Kidney (tissue), 14 donors: ENCODE data around the gene CCM2. TPM values are rescaled to one million over a fixed set of nuclear protein-coding genes. Genes with fewer than 3 reads are reported as not detected.

Experiments
- DNase-seq, 5 donors: peaks; one replicate each; pipeline ENCODE4 v3.0.0-alpha.2; 2013 to 2020
- FAIRE-seq: peaks from 2 replicates; lab custom pipeline; 2012; peaks lifted over from hg19 to GRCh38; lab: Jason Lieb, UNC
- H3K27ac ChIP-seq, 2 donors: one replicate each; pipeline ENCODE4 v1.7.0; 2013; ENCODE audit warnings: low read depth in 2 of 2, low read length in 2 of 2, inconsistent platforms in 1 of 2
- H3K27me3 ChIP-seq: one replicate; pipeline ENCODE4 v1.7.1; 2013; ENCODE audit warnings: low read length, inconsistent platforms; ENCODE audit not compliant: control insufficient read depth, insufficient read depth
- H3K36me3 ChIP-seq, 3 donors: one replicate each; pipeline versions ENCODE4 v1.7.0 to v1.7.1; 2013; ENCODE audit warnings: low read length in 3 of 3, control low read depth in 1 of 3, inconsistent platforms in 1 of 3; ENCODE audit not compliant: insufficient read depth in 3 of 3, control insufficient read depth in 2 of 3
- H3K4me1 ChIP-seq, 3 donors: one replicate each; pipeline versions ENCODE4 v1.7.0 to v1.7.1; 2013; ENCODE audit warnings: low read length in 3 of 3, inconsistent platforms in 1 of 3, low read depth in 1 of 3; ENCODE audit not compliant: control insufficient read depth in 2 of 3, insufficient read depth in 2 of 3
- H3K4me3 ChIP-seq, 3 donors: one replicate each; pipeline versions ENCODE4 v1.7.0 to v1.8.1; 2013; ENCODE audit warnings: low read length in 3 of 3, control low read depth in 1 of 3, inconsistent platforms in 1 of 3
- H3K9ac ChIP-seq, 3 donors: one replicate each; pipeline versions ENCODE4 v1.7.0 to v1.7.1; 2013; ENCODE audit warnings: low read length in 3 of 3, control low read depth in 1 of 3, inconsistent platforms in 1 of 3
- H3K9me3 ChIP-seq, 3 donors: one replicate each; pipeline versions ENCODE4 v1.7.0 to v1.7.1; 2013; ENCODE audit warnings: low read length in 3 of 3, control low read depth in 1 of 3, inconsistent platforms in 1 of 3; ENCODE audit not compliant: control insufficient read depth in 2 of 3, insufficient read depth in 1 of 3
- CTCF ChIP-seq: IDR thresholded peaks from 3 replicates; pipeline ENCODE4 v1.5.1; 2012; ENCODE audit warnings: mild to moderate bottlenecking, moderate library complexity, borderline replicate concordance; ENCODE audit not compliant: insufficient read depth; ENCODE audit errors: extremely low read depth
- intact Hi-C: fragments of 100-400 bp; cut with DNase I; formaldehyde crosslinking; loops from one replicate; pipeline ENCODE4 v1.11.1; 2022
- polyA plus RNA-seq: library from polyadenylated mRNA; stranded (reverse); fragments of 350-450 nt; fragmentation: Illumina TruSeq; extraction: RNeasy Lipid Tissue Mini Kit (QIAGEN cat#74804); gene quantifications from one replicate; pipeline ENCODE4 v1.2.3, GENCODE V29; 2014; ENCODE audit warnings: low read depth, low replicate concordance; ENCODE audit not compliant: insufficient read depth
- total RNA-seq: library from RNA; stranded (reverse); fragmentation: NEBNext Ultra II Directional; extraction: Animal tissue kit (Norgen Biotek cat#: 25700); gene quantifications from one replicate; pipeline ENCODE4 v1.2.1, GENCODE V29; 2021
- donor health status: control.
- donor health status: control.
- donor health status: control.
- donor health status: control.
- donor health status: control.
- donor health status: DM: yes; HTN: yes; CAD: no.
- donor health status: Normal renal cell carcinoma (clear cell type).

CCM2 gene
- total and polyA plus RNA-seq, 2 donors from 2014 or later: 35.0 to 37.8 TPM

GRCh38 chr7:45068236-45069023, 68.4 kb downstream of the CCM2 start:
- peaks cover 0 to 28% (median 23%) of the 10 kb centered on the region in 3 donors for H3K36me3 ChIP-seq
- FAIRE-seq: no peak

GRCh38 chr7:45069444-45070253, 69.6 kb downstream of the CCM2 start:
- H3K4me1 ChIP-seq: no peaks in the 10 kb centered on the region
- no peaks in the 10 kb centered on the region for H3K27me3 ChIP-seq
- H3K9ac ChIP-seq: no peak overlapping the region
- DNase-seq: peak in 1 of 5 donors; percentile 39
- no peaks in the 10 kb centered on the region for H3K9me3 ChIP-seq
- no peak overlapping the region for H3K27ac ChIP-seq
- FAIRE-seq: no peak
- H3K36me3 ChIP-seq: peaks cover 0 to 32% (median 23%) of the 10 kb centered on the region in 3 donors
- H3K4me3 ChIP-seq: no peak overlapping the region
- intact Hi-C loops: no loop called here
- TF ChIP-seq CTCF: no peak

More at GRCh38 chr7:45068236-45069023, 68.4 kb downstream of the CCM2 start:
- H3K9ac ChIP-seq: no peak overlapping the region
- H3K27me3 ChIP-seq: no peaks in the 10 kb centered on the region
- TF ChIP-seq CTCF: no peak
- H3K9me3 ChIP-seq: no peaks in the 10 kb centered on the region
- H3K4me3 ChIP-seq: no peak overlapping the region
- H3K4me1 ChIP-seq: no peaks in the 10 kb centered on the region
- intact Hi-C loops: no loop called here
- no peak overlapping the region for H3K27ac ChIP-seq
- peak in 1 of 5 donors; percentile 31 for DNase-seq

GRCh38 chr7:45070254-45070642, 70.2 kb downstream of the CCM2 start:
- peaks cover 0 to 34% (median 25%) of the 10 kb centered on the region in 3 donors for H3K36me3 ChIP-seq
- intact Hi-C loops: no loop called here
- no peak for TF ChIP-seq CTCF

More at GRCh38 chr7:45070254-45070642, 70.2 kb downstream of the CCM2 start:
- Histone ChIP-seq H3K27ac (no peak overlapping the region), H3K9ac (no peak overlapping the region), H3K4me1 (no peaks in the 10 kb centered on the region), H3K9me3 (no peaks in the 10 kb centered on the region), H3K4me3 (no peak overlapping the region), H3K27me3 (no peaks in the 10 kb centered on the region)
- DNase-seq (no peak), FAIRE-seq (no peak)
